ENCODE data around the gene CORO2B.

- TF ChIP-seq CTCF (IDR thresholded peaks at IDR 0.05; ENCODE audit: poor library complexity, severe bottlenecking): no peak
- no peak for TF ChIP-seq POLR2AphosphoS5 (IDR thresholded peaks at IDR 0.05)
- TF ChIP-seq MXI1 (conservative IDR thresholded peaks at IDR 0.05; ENCODE audit: poor library complexity, severe bottlenecking): no peak
- TF ChIP-seq TAF1 (IDR thresholded peaks at IDR 0.05; ENCODE audit: low read depth): no peak
- TF ChIP-seq EZH2 (IDR thresholded peaks at IDR 0.05; ENCODE audit: borderline replicate concordance, insufficient read depth, low read length, poor library complexity, severe bottlenecking): no peak
Observed at GRCh38 chr15:68626283-68626682, 47.5 kb downstream of the CORO2B start.

Data from neural cell (in vitro differentiated cells).